ENCODE measurements around the gene NPC1L1.
A peak's percentile ranks its signal among the peaks of the same experiment; 100 is the strongest.
"Not testable (repeated sequence)": the region's sequence is repeated elsewhere in the genome, so short reads cannot be mapped to it uniquely, and the experiment has no call there.

Gene NPC1L1

DNA sequence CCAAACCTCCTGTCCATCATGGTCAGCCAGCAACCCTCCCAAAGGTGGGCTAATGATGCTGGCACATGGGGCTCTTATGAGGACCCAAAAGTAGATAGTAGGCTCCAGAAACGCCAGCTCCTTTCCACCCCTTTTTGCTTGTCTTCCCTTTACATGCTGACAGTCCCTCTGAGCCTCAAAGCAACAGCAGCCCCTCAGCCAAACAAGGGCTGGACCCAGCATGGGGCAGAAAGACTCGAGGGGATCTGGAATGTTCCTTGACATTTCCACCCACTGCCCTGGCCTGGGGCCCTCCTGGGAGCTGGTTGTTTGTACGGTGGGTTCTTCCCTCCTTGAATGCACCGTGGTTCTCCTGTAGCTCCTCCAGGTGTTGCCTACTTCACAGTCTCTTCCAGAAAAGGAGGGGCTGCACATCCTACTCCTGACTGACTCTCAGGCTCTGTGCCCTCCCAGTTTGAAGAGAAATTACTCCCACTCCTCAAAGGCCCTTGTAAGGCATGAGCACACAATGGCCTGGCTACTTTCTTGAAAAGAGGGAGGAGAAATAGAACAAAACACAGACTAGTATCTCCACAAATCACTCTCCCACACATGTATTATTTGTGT lies 29.2 kb downstream of the NPC1L1 start:
- TF ChIP-seq POLR2AphosphoS5 (IDR thresholded peaks at IDR 0.05; ENCODE audit: low read depth) (no peak), SPI1 (IDR thresholded peaks at IDR 0.05; ENCODE audit: borderline replicate concordance, low read depth) (no peak), GABPA (IDR thresholded peaks at IDR 0.05; ENCODE audit: low read depth) (no peak)
- TF ChIP-seq, protein P1, sequence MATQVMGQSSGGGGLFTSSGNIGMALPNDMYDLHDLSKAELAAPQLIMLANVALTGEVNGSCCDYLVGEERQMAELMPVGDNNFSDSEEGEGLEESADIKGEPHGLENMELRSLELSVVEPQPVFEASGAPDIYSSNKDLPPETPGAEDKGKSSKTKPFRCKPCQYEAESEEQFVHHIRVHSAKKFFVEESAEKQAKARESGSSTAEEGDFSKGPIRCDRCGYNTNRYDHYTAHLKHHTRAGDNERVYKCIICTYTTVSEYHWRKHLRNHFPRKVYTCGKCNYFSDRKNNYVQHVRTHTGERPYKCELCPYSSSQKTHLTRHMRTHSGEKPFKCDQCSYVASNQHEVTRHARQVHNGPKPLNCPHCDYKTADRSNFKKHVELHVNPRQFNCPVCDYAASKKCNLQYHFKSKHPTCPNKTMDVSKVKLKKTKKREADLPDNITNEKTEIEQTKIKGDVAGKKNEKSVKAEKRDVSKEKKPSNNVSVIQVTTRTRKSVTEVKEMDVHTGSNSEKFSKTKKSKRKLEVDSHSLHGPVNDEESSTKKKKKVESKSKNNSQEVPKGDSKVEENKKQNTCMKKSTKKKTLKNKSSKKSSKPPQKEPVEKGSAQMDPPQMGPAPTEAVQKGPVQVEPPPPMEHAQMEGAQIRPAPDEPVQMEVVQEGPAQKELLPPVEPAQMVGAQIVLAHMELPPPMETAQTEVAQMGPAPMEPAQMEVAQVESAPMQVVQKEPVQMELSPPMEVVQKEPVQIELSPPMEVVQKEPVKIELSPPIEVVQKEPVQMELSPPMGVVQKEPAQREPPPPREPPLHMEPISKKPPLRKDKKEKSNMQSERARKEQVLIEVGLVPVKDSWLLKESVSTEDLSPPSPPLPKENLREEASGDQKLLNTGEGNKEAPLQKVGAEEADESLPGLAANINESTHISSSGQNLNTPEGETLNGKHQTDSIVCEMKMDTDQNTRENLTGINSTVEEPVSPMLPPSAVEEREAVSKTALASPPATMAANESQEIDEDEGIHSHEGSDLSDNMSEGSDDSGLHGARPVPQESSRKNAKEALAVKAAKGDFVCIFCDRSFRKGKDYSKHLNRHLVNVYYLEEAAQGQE (IDR thresholded peaks at IDR 0.05; ENCODE audit: insufficient replicate concordance, low read depth) = no peak
- TF ChIP-seq, protein P2, sequence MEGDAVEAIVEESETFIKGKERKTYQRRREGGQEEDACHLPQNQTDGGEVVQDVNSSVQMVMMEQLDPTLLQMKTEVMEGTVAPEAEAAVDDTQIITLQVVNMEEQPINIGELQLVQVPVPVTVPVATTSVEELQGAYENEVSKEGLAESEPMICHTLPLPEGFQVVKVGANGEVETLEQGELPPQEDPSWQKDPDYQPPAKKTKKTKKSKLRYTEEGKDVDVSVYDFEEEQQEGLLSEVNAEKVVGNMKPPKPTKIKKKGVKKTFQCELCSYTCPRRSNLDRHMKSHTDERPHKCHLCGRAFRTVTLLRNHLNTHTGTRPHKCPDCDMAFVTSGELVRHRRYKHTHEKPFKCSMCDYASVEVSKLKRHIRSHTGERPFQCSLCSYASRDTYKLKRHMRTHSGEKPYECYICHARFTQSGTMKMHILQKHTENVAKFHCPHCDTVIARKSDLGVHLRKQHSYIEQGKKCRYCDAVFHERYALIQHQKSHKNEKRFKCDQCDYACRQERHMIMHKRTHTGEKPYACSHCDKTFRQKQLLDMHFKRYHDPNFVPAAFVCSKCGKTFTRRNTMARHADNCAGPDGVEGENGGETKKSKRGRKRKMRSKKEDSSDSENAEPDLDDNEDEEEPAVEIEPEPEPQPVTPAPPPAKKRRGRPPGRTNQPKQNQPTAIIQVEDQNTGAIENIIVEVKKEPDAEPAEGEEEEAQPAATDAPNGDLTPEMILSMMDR (IDR thresholded peaks at IDR 0.05; ENCODE audit: insufficient read depth, low read length) = no peak
- Histone ChIP-seq H3K27ac (replicated peaks) (no peak overlapping the region), H3K4me3 (replicated peaks; ENCODE audit: insufficient read depth, low read length) (no peak overlapping the region), H3K27me3 (ENCODE audit: insufficient read depth, poor library complexity, severe bottlenecking) (no peaks in the 10 kb centered on the region)
- no peak for DNase-seq (ENCODE audit: low read depth in 1 of 2, low spot score in 1 of 2)

DNA sequence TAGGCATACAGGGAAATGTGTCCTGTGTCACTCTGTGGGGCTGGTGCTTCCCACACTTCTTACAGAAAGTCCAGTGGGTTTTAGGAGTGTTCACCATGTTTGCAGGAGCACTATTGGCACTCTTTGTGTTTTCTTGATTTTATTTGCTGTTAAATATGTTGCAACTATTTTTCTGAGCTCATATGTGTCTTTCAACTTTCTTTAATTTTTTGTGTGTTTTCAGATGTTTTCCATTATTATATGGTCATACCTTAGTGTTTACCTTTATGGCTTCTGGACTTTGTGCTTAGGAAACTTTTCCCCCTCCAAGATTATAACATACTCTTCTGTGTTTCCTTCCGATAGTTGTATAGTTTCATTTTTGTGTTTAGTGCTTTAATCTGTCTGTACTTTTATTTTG lies 29.9 kb downstream of the NPC1L1 start:
- Histone ChIP-seq H3K27ac (replicated peaks) (no peak overlapping the region), H3K27me3 (ENCODE audit: insufficient read depth, poor library complexity, severe bottlenecking) (no peaks in the 10 kb centered on the region), H3K4me3 (replicated peaks; ENCODE audit: insufficient read depth, low read length) (no peak overlapping the region)
- TF ChIP-seq GABPA (IDR thresholded peaks at IDR 0.05; ENCODE audit: low read depth) = no peak
- TF ChIP-seq, protein P1 (IDR thresholded peaks at IDR 0.05; ENCODE audit: insufficient replicate concordance, low read depth) = no peak
- no peak for TF ChIP-seq SPI1 (IDR thresholded peaks at IDR 0.05; ENCODE audit: borderline replicate concordance, low read depth)
- TF ChIP-seq, protein P2 (IDR thresholded peaks at IDR 0.05; ENCODE audit: insufficient read depth, low read length) = no peak
- no peak for TF ChIP-seq POLR2AphosphoS5 (IDR thresholded peaks at IDR 0.05; ENCODE audit: low read depth)
- no peak for DNase-seq (ENCODE audit: low read depth in 1 of 2, low spot score in 1 of 2)

DNA sequence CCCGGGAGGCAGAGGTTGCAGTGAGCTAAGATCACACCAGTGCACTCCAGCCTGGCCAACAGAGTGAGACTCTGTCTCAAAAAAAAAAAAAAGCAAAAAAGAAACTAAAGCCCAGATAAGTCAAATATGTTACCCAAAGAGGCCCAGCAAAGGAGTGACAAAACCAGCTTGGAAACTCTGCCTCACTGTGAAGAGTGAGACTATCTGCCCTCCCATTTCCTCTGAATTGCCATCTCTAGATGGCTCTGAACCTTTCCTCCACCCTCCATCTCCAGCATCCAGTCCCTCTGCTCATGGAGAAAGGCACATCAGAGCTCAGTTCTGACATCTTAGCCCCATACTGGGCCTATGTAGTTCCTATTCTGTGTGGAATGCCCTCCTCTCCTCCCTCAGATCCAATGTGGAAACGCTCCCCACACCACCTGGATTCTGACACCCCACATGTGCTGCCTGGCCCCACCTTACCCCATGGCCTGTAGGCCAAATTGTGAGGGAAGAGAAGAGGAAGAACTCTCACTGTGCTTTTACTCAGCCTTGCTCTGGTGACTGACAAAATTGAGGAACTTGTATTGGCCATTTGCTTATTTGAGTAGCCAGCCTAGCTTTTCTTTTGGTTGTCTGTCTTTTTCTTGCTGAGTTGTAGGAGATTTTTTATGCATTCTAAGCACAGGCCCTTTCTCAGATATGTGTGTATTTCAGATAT lies 32.7 kb downstream of the NPC1L1 start:
- Histone ChIP-seq H3K27ac (replicated peaks) (no peak overlapping the region), H3K27me3 (ENCODE audit: insufficient read depth, poor library complexity, severe bottlenecking) (no peaks in the 10 kb centered on the region), H3K4me3 (replicated peaks; ENCODE audit: insufficient read depth, low read length) (no peak overlapping the region)
- TF ChIP-seq GABPA (IDR thresholded peaks at IDR 0.05; ENCODE audit: low read depth) (no peak), SPI1 (IDR thresholded peaks at IDR 0.05; ENCODE audit: borderline replicate concordance, low read depth) (peak; percentile 37; the same call in 1 of the 2 replicates), POLR2AphosphoS5 (IDR thresholded peaks at IDR 0.05; ENCODE audit: low read depth) (no peak)
- TF ChIP-seq, protein P2 (IDR thresholded peaks at IDR 0.05; ENCODE audit: insufficient read depth, low read length) = no peak
- peak in 1 of 2 experiments; percentile 50 for DNase-seq (ENCODE audit: low read depth in 1 of 2, low spot score in 1 of 2)

DNA sequence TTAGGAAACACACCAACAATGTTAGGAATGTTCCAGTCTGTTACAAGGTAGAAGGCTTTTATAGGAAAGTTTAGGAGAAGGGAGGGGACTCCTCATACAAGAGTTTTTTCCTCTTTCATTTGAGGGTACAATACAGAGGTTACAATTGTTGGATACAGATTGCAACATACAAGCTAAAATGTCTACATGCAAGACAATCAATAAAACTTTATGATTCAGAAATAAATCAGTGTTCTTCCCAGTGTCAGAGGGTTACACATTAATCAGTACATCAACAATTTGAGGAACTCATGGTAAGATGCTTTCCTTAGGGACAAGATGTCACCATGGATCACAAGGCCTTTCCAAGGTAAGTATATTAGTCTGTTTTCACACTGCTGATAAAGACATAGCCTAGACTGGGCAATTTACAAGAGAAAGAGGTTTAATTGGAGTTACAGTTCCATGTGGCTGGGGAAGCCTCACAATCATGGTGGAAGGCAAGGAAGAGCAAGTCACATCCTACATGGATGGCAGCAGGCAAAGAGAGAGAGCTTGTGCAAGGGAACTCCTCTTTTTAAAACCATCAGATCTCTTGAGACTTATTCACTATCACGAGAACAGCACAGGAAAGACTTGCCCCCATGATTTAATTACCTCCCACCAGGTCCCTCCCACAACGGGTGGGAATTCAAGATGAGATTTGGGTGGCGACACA lies 34.4 kb downstream of the NPC1L1 start:
- DNase-seq (ENCODE audit: low read depth in 1 of 2, low spot score in 1 of 2); H3K4me3 ChIP-seq (replicated peaks; ENCODE audit: insufficient read depth, low read length); H3K27me3 ChIP-seq (ENCODE audit: insufficient read depth, poor library complexity, severe bottlenecking); H3K27ac ChIP-seq (replicated peaks): not testable (repeated sequence)
